T-helper 2 cell treated with Interferon-gamma antibody and Interleukin-4, amounts not matched to agents 100 ng/mL and 5 ng/mL, for 36 hours (primary cell): Measurements from ENCODE around the gene TMEM100. TPM values are rescaled to one million over a fixed set of nuclear protein-coding genes. Genes with fewer than 3 reads are reported as not detected.

ENCODE experiments used
- intact Hi-C: fragments of 100-400 bp; cut with micrococcal nuclease; formaldehyde crosslinking; loops from one replicate; pipeline ENCODE4 v1.15.1; 2023
- total RNA-seq: library from RNA; stranded (reverse); gene quantifications from 2 replicates; pipeline ENCODE4 v1.2.3, GENCODE V29; 2022

The TMEM100 gene
- total RNA-seq, 1 donor from 2014 or later: not detected

DNA sequence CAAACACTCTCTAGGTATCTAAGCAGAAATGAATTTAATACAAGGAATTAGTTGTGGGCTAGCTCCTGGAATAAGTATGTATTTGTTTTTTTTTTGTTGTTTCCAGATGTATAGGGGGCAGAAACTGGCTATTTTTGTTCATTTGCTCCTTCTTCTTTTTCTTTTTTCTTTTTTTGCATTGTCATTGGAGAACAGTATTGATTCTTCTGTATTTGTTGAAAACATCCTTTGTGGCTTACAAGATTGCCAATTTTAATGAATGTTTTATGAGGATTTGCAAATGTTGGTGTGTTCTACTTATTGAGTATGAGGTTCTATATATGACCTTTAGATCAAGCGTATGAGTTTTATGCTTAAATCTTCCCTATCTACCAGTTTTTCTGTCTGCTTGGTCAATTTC, 22.6 kb upstream of the TMEM100 start:
- intact Hi-C loops: no loop called here

DNA sequence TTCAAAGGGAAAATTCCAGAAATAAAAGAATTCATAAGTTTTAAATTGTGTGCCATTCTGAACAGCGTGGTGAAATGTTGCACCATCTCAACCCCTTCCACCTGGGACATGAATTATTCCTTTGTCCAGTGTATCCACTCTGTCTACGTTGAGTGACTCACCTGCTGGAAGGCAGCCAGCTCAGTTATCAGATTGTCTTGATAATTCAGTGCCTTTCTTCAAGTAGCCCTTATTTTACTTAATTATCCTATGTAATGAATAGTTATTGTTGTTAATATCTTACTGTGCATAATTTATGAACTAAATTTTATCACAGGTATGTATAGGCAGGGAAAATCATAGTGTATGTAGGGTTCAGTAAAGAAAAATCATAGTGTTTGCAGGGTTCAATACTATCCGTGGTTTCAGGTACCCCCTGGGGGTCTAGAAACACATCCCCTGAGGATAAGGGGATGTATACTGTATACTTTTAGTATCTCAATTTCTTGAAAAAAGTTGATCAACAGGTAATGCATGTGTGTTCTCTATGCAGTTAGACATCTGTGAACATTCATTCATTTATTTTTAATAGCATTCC, 20.5 kb upstream of the TMEM100 start:
- intact Hi-C loops: no loop called here

DNA sequence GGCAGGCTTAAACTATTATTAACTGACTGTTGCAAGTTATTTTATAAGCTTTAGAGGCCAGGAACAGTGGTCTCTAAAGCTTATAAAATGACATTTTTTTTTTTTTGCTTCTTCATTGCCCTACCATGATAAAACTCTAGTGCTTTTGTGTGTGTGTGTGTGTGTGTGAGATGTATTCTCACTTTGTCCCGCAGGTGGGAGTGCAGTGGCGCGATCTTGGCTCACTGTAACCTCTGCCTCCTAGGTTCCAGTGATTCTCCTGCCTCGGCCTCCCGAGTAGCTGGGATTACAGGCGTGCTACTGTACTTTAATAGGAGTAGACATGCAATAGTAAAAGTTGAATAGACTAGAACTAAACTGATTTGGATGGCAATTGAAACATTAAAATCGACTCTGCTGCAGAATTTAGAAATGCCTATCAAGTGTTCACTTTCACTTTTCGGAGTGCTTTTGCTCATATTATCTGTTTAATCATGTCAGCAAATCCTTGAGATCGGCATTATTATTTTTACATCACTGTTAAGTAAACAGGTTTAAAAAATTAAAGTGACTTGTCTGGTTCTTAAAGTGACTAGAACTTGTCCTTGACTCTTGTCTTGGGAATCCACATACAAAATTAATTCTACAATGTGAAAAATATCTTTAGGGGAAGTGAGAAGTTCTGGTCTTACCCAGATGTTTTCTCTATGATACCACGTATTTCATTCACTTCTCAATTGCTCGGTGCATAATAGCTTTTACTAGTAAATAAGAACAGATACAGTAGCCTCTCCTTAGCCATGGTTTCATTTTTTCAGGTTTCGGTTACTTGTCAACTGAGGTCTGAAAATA, 19.8 kb upstream of the TMEM100 start:
- intact Hi-C loops: no loop called here

DNA sequence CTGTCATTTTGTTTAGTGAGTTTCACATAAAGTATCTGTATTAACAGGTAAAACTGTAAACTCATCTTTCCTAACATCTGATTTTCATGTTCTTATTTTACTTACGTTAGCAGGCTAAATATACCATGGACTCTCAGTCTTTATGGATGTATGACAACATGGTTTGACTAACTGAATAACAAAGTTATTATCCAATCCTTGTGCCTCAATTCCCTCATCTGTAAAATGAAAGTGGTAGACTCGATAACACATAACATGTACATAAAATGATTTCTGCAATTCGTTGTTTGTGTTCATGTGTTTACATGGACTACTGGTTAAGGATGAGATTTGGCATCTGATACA, 18.7 kb upstream of the TMEM100 start:
- intact Hi-C loops: no loop called here

DNA sequence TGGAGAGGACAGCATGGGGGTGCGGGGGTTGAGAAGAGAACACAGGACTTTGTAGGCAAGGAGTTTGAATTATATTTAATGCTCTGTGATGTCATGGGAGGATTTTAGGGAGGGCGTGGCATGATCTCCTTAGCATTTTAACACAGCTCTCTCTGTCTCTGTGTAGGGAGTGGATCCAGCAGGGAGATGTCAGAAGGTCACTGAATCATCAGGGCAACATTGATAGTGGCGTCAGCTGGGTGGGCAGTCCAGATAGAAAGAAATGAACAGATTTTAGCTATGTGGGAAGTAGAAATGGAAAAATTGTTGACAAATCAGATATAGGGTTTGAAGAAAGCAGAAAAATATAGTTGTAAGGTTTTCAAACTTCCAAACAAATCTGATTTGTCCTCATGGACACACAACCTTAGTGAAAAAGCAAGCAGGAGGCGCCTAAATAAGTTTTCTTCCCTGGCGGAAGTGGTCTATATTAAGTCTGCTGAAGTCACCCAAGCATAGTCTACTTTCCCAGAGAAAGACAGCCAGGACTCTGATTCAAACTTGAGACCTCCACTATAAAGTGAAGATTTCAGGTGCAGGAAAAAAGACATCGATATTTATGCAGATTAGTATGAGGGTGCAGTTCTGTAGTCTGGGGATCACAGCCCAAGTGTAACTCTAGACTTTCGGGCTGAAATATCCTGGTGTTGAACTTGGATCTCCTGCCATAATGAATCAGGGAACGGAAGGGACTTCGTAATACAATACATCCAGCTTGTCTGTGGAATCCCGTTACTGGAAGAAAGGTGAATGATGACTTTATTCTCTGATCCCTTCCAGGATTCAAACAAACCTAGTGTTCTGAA, 18.1 kb upstream of the TMEM100 start:
- intact Hi-C loops: no loop called here

DNA sequence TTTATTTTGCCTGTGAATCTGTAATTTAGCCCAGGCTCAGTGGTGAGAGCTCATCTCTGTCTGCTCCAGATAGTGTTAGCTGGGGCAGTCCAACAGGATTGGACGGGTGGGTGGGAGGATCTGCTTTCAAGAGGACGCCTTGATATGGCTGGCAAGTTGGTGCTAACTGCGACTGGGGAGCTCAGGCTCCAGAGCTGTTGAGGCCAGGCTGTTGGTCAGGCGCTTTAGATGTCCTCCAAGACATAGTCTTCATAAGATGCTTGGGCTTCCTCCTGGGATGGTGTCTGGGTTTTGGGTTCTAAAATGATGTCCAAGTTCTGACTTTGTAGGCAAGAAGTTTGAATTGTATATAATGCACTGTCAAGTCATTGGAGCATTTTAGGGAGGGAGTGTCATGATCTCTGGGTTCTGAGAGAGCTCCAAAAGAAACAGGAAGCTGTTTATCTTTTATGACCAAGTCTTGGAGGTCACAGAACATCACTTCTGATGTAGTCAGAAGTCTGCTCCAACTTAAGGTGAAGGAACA, 15.4 kb upstream of the TMEM100 start:
- intact Hi-C loops: no loop called here

DNA sequence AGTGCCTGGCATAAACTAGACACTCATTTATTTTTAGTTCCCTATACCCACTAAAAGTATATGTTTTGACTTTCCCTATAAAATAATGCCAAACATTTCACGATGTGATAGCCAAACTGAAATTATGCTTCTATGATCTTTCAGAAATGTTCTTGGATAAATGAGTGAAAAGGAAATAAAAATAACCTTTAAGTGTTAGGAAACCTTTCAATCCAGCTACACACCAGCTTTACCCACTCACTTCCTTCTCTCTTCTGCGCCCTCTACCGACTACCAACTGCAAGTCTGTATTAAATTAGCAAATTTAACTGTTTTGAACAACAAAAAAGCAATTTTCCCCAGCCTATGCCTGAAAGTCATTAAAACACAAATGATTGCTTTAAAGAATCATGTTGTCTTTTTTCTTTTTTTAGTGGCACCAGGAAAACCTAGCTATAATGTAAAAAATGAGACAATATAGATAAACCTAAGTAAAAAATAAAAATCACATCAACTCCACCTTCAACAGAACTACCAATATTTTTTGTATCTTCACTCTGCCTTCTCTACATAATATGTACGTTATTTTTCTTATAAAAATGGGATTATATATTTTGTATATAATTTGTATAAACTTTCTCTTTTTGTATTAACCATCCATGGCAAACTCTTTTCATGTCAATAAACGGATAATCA, 13.2 kb upstream of the TMEM100 start:
- intact Hi-C loops: no loop called here

DNA sequence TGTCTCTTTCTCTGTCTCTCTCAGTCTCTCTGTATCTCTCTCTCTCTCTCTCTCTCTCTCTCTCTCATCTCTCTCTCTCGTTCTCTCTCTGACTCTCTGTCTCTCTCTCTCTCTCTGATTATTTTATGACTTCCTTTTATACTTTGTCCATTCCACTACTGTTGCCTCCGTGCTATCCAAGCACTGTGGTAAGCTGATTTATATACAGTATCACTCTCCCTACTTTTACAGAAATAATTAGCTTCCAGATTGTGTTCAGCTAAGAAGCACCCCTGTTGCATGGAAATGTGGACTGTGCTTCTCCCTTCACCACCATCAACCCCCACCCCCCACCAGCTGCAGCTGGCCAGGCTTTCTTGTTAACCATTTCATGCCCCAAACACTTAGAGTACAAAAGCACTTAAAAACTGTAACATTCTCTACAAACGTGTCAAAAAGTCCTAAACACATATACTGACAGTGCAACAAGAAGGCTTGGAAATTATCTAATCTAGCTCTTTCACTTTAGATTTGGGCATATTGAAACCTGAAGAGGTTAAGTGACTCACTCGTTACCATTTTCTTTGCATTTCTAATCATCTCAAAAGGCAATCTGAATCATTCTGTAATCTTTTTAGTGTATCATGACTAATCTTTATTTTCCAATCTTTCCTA, 11.6 kb upstream of the TMEM100 start:
- intact Hi-C loops: no loop called here

DNA sequence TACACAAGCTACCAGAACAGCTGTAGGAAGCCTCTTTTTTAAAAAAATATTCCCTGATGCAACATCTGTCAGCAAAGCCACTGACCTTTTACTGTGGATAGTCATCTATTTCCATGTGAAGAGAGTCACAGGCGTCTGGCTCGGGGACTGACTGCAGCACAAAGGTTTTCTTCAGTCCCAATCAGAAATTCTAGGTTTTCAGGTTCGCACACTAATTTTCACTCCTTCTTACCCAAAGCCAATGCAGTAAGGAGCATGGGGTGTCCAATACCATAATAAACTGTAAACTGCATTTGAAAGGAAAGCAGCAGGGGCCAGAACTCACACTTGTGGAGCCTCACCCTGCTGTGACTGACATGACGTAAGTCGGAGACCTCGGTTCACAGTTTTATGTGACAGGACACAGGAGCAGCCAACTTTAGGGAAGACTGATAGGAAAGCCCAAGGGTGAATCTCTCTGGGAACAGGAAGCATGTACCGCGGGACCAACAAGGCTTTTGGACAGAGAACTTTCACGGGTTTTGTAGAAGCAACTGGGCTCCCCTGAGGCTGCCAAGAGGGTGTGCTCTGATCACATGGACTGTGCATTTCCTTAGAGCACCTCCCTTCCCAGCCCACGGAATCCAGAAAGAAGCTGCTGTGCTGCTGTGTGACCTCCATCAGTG, 9.1 kb upstream of the TMEM100 start:
- intact Hi-C loops: no loop called here

DNA sequence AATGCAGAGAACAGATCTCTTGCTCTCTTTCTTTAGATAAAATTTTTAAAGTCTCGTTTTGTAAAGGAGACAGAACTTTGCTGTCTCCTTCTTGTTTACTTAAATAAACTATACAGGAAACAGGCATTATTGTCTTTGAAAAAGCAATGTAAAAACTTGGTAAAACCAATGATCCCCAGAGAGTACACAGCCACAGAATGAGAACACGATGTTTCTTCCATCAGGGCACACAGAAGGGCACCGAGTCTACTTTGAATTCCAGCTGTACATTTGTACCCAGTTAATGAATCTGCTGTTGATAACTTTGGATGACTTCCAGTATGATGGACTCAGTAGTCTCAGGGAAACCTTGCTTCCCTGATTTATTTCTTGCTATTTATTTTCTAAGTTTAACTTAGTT, 8.1 kb upstream of the TMEM100 start:
- intact Hi-C loops: no loop called here

DNA sequence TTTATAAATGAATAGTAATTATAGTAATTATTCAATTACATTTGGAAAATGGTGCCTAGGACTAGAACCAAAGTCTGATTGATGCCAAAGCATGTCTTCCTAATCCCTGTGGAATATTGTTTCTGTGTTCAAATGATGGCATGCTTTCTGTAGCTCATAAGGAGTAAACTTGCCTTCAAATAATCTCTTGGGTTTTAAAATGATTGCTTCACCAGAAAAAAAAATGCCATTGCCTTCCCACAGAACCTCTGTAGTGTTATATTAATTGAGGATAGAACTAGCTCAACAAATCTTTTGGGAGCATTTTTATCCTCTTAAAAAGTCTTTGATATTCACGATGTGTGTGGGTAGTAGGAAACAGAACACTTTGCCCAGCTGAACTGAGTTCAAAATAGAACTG, 7.7 kb upstream of the TMEM100 start:
- intact Hi-C loops: no loop called here

DNA sequence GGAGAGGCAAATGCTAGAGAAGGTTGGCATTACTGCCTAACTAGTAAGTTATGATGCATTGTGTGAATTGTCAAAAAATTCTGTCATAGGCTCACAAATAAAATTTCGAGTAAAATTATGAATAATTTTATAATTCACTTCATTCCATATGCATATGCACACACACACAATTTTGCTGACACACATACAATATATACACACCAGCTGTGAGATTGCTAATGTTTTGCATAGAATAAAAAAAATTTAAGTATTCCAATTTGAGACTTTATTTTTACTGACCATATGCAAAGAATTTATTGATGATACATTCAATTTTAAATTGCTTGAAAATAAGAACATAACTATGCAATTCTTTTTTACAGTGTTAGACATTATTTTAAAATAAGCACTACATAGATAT, 6.8 kb upstream of the TMEM100 start:
- intact Hi-C loops: no loop called here

DNA sequence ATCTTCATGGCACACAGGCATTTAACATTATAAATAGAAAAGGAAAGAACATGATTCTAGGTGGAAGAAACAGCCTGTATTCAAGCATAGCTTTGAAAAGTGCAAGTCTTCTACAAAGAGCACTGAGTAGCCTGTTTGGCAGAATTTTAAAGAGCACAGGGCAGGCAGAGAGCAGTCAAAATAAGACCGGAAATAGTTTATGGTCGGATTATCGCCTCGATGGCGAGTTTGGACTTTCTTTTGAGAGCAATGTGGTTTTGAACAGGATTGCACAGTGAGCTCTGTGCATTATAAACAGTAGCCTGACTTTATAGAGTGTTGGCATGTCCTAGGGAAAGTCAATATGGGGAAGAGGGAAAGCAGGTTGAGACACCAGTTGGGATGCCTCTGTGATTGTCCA, 6.2 kb upstream of the TMEM100 start:
- intact Hi-C loops: no loop called here

DNA sequence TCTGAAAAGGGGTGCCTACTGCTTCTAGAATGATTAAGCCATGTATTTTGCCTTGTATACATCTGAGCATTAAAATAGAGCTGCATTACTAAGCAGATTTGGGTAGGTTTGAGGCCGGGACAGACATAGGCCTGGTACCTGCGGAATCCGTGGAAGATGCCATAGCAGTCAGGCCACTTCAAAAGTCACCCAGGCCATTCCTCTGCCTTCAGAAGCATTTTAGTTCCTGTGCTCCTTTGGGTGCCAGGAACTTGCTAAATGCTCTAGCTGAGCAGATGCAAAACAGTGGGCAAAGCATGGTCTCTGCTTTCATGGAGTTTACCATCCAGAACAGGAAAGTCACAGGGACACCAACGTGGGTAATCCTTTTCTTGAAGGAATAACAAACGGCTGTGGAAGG, 5.7 kb upstream of the TMEM100 start:
- intact Hi-C loops: no loop called here

DNA sequence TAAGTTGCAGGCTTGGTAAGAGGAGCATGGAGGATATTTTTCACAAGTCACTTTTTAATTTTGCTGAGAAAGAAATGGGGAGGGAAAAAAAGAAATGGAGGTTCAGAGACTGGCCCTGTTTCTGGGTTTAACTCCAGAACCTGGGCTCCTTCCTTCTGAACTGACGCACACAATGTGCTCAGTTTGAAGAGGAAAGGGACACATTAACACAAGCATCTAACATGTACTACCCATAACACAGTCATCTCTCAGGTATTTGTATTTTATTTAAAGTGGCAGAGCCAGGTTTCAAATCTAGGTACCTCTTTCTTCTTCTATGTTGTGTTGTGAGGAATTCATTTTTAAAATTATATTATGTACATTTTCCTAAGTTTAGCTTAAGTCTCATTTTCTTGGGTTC, 5.3 kb upstream of the TMEM100 start:
- intact Hi-C loops: no loop called here

DNA sequence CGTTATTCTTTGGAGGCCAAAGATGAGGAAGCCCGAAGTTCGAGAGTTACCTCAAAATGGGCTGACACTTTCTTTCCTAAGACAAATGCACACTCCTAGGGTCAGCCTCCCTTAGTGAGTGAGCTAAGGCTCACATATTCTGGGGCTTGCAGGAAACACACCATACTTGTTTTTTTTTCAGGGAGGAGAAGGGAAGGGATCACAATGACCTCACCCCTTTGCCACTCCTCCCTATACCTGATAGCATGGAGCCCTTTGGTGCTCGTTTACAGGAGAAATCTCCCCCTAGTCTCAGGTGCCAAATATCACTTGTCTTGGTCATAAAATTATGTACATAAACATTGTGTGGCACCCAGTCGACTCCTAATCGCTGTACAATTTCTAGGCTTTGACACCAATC, 4.6 kb upstream of the TMEM100 start:
- intact Hi-C loops: no loop called here

DNA sequence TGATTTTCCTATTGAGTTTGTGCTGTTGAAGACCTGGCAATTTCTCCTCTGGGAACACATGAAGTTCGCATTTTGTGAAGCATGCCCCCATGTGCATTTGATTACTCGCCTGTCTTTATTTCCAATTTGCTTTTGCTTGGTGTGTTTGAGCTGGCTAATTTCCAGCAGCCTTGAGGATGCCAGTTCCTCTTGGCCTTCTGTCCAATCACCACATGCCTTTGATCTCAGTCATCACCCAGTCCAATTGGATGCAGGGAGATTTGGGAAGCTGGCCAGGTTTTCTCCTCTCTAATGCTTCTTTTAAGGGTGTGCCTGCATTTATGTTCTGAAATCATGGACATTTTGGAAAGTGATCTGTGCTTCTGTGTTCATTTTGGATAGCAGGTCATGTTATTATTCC, 3.8 kb upstream of the TMEM100 start:
- intact Hi-C loops: no loop called here

DNA sequence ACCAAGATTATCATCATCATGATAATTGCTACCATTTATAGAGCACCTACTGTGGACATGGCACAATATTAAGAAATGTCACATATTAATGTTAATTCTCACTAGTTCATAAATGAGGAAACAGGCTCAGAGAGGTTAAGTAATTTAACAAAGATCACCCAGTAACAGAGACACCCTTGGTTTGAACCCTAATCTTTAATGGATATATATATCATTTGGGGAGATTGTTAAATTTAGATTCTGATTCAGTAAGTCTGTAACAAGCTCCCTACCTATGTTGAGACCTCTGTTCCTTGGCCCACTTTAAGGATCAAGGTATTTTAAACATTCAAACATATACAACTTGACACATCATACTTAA, 804 bp upstream of the TMEM100 start:
- intact Hi-C loops: no loop called here

DNA sequence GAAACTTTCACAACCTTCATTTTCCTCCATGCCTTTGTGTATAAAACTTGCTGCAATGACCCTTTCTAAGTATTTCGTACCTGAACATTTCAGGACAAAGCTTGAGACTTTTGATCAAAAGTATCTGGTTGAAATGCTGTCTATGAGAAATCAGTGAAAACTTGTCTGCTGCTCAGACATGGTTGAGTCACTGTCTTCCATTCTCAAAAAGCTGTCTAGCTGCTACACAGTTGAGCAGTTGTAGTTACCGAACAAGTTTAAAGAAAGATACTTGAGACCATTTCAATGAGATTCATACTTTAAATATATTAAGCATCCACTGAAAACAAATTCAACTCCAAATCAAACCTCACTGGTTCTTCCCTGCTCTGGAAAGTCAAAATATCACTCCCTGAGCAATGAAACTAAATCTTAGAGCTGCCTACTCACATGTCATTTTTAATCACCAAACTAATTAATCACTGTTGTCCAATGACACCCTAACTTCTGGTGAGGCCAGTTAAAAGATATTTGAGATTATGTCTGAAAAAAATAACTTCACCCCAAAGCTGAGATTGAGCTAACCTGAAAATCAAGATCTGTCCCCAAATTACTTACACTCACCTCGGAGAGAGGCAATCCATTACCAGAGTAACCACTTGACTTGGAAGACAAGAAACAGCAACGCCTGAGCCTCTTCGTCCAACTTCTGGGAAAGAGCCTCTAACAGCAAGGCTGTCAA, 488 bp downstream of the TMEM100 start:
- intact Hi-C loops: no loop called here
